NCI-H446 treated with DMSO at 0.1 percent for 48 hours (cell line): Measurements from ENCODE around the gene ARHGAP15.

ENCODE experiments used
- DNase-seq: peaks from one replicate; lab custom pipeline; 2025; lab: John Stamatoyannopoulos, UW

The ARHGAP15 gene

DNA sequence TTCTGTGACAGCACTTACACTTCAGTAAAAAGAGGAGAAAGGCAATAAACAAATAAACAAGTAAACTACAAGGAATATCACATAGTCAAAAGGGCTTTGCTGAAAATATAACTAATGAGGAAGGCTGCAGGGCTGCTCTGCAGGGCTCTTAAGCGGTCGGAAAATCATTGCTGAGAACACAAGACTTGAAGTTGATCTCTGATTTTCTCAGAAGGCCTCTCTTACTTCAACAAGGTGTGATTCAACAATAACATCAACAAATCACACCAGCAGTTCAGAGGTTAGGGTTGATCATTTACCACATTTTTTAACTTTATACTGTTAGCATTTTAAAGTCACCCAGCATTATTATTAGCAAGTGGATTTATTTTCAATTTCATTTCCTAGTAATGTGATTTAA lies 215.6 kb downstream of the ARHGAP15 start:
- DNase-seq: no peak

GRCh38 chr2:143345887-143346787 lies 216.9 kb downstream of the ARHGAP15 start:
- DNase-seq: no peak

- DNase-seq: peak; percentile 62
Observed at GRCh38 chr2:143347271-143347695, 218.1 kb downstream of the ARHGAP15 start.

DNA sequence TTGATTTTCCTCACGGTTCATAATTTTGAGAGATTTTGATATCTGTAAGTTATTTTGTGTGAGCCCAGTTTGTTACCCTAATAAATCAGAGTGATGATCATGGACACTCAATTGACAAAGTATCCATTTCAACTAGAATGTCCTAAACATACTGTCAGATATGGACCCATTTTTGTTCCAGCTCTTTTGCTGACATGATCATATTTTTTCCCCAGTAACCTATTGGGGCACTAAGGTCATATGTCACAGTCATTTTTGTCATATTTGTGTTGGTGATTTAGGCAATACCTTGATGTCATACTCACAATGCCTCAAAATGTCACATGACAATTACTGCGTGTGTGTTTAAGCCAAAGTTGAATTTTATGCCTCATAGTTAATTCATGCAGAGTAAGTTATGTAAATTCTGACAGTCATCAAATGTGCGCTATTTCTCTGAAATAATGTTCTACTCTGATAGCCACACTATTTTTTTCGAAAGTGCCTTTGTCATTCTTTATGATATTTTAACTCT lies 218.7 kb downstream of the ARHGAP15 start:
- peak; percentile 22 for DNase-seq

DNA sequence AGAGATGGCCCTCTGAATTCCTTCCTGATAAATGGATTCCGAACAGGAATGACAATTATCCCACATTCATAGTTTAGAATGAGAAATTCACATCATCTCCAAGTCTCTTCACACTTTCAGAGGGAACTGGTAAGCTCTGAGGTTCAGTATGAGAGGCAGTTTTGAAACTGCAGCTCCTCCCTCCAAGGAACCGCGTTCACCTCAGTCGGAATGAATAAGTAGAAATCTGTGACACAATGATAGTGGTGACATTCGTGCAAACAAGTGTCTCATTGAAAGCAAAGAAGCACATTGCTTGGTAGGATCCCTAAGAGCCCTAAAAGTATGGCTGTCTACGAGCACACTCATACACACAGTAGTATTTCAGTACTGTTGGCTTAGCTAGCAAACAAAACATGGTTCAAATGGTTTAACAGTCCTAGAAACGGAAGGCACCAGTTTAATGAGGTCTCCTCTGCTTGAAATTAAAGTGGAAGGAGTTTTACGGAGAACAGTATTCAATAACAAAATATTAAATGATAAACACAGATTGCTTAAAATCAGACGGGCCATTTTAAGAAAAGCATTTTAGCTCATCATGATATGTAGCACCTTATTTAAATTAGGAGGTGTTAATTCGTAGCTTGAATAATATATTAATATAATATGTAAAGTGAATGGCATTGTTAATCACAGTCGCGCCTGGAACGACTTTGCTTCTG lies 225.0 kb downstream of the ARHGAP15 start:
- peak; percentile 26 for DNase-seq

DNA sequence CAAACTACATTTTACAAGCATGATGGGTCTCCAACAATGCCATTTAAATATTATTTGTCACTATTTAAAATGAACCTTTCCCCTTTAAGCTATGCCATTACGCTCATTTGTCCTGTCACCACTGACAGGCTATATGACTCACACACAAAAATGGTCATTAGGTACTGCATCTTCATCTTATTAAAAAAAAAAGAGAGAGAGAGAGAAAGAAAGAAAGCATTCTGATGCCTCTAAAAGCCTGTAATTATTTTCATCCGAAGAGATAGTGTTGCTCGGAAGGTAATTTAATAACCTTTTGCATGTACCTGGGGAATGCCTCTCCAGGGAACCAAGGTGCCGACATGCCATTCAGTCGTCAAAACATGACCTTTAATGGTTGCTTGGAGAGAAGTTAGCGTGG lies 226.7 kb downstream of the ARHGAP15 start:
- peak; percentile 27 for DNase-seq

GRCh38 chr2:143356336-143356735 lies 227.1 kb downstream of the ARHGAP15 start:
- DNase-seq: no peak

DNA sequence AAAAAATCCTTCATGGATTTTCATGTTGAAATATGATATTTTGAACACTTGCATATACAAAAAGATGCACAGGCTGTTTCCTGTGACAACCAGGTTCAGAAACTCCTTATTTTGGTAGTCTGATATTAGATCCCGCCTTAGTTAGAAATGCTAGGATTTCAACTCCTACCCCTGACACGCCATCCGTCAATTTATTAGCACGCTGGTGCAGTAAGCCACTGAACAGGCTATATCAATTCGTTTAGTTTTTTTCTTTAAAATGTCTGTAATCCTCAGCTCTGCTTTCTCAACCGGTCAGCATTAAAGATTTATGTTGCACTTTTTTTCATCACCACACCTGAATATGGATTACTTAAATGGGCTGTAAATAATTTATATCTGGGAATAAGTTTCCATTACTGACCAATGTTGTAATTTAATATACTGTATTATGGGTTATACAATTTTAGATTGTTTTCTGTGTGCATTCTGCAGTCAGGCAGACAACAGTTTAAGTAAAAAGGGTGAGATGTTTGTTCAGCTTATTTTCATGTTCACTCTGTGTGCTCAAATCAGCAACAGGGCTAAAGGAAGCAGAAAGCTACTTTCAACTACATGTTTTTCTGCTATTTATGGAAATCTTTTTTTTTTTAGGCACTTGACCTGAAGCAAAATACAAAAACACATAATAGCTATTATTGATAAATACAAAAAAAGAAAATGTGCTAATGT lies 227.7 kb downstream of the ARHGAP15 start:
- peak; percentile 63 for DNase-seq

GRCh38 chr2:143357966-143358365 lies 228.7 kb downstream of the ARHGAP15 start:
- peak; percentile 99 for DNase-seq

DNA sequence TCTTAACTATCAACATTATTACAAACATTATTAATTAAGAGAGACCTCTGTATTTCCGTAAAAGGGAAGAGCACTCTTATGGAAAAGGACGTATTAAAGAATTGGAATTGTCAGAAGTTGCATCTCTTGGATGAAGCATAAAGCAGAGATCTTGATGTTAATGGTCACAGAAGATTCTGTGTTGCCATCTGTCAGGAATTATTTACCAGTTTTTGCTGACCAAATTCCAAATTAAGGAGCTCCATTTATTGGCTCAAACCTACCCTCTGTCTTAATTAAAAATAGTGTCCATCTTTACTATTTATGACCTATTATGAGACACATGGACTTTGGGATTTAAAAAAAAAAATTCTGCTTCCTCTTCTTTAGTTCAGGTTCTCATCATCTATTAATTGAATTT lies 232.1 kb downstream of the ARHGAP15 start:
- peak; percentile 69 for DNase-seq

DNA sequence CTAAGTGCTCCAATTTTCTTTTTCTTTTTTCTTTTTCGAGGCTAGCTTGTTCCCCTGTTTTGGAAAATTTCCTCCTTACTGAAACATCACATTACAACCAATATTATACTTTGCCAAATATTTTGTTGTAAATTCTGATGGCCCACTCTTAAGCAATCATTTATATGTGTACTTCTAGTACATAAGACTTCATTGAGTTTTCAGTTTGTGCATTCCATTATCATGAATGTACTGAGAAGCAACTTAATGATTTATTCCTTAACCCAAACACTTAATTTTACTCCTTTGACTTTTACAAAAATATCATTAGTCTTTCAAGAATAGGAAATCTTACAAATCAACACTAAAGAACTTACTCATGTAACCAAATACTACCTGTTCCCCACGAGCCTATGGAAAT lies 242.4 kb downstream of the ARHGAP15 start:
- no peak for DNase-seq

- no peak for DNase-seq
Observed at GRCh38 chr2:143375384-143375880, 246.2 kb downstream of the ARHGAP15 start.

DNA sequence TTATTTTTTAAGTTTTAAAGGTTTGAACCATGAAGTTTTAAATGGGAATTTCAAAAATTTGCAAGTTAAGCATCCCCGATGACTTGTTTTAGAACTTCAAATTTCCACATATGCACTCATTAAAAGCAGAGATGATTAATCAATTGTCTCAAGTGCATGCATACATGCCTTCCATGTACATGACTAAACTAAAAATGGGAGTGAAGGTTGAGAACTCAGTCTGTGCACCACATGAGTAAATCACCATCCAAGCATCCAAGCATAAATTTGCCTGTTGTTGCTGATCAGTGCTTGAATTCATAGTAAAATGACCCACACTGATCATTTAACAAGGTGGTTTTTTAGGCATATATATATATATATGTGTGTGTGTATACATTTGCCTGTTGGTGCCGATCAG lies 249.8 kb downstream of the ARHGAP15 start:
- no peak for DNase-seq

- no peak for DNase-seq
Observed at GRCh38 chr2:143379955-143380354, 250.7 kb downstream of the ARHGAP15 start.

GRCh38 chr2:143382573-143382972 lies 253.4 kb downstream of the ARHGAP15 start:
- no peak for DNase-seq

DNA sequence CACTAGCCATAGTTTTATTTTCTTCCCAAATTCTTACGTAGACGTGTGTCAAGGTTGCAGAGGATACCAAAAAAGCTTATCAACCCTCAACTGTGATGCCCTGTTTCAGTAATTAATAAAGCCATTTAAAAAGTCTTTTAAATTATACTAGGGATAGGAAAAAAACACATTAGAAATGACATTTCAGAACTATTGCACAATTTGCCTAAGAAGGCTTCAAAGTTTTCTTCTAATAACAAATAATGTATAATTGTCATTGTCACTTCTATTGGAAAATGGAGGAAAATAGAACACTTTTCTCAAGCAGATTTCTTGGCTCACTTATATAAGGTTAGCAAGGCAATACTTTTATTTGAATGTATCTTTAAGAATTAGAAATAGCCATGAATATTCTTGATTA lies 253.8 kb downstream of the ARHGAP15 start:
- no peak for DNase-seq

- DNase-seq: no peak
Observed at GRCh38 chr2:143384111-143384510, 254.9 kb downstream of the ARHGAP15 start.

GRCh38 chr2:143390171-143390570 lies 261.0 kb downstream of the ARHGAP15 start:
- DNase-seq: no peak

- DNase-seq: no peak
Observed at GRCh38 chr2:143392358-143392757, 263.1 kb downstream of the ARHGAP15 start.

GRCh38 chr2:143394062-143394461 lies 264.8 kb downstream of the ARHGAP15 start:
- no peak for DNase-seq

- peak; percentile 54 for DNase-seq
Observed at GRCh38 chr2:143397884-143398614, 268.8 kb downstream of the ARHGAP15 start.
